G401 (cell line): Measurements from ENCODE around the gene SPRR2B. TPM values are rescaled to one million over a fixed set of nuclear protein-coding genes. Genes with fewer than 3 reads are reported as not detected.
"Not testable (repeated sequence)": the region's sequence is repeated elsewhere in the genome, so short reads cannot be mapped to it uniquely, and the experiment has no call there.

Source experiments
- DNase-seq: peaks from one replicate; pipeline ENCODE4 v3.0.0-alpha.2; 2015; ENCODE audit warnings: low spot score
- in situ Hi-C: cut with HindIII; loops from 2 replicates; pipeline ENCODE4 v1.10.0; 2016; ENCODE audit warnings: low sequenced_read_pairs, mixed read lengths
- total RNA-seq: library from RNA; depleted of rRNA; stranded (reverse); fragments of >200 nt; shearing (Covaris generic); gene quantifications from 2 replicates; pipeline ENCODE4 v1.2.3, GENCODE V29; 2014; rRNA removed

Gene SPRR2B
- total RNA-seq, 1 experiment from 2014 or later, result not detected

DNA sequence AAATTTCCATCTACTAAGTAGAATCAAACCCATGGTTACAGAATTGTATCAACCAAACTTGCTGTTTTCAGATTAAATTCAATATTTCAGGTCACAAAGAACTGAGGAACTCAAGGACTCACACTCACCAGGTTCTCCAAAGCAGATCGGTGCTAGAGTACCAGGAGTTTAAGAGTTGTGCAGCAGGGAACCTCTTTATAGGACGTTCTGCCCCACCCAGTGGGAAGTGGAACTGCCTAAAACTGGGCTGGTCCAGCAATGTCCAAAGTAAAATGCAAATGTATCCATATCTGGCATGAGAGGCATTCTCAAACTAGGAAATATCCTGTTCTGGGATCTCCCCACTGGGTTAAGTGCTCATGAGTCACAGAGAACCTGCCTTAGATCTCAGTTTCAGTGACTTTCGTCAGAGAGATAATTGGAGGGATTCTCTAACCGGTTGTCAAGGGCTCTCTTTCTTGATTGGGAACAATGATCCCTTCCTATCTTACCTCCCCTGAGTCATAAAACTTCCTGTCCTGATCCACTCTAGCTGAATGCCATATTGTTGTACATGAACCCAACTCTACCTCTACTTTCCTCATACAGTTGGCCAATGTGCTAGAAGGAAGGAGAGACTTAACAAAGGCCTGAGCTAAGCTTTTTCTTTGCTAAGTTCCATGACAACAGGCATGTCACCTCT lies 30.3 kb downstream of the SPRR2B start, which contains the start of gene SPRR2D:
SPRR2D (minus strand) TSS at position 171 of the 682 bp plus-strand sequence. CDS start 774 bp downstream, outside the sequence.
- in situ Hi-C loops, result no loop called here
- DNase-seq, result no peak

DNA sequence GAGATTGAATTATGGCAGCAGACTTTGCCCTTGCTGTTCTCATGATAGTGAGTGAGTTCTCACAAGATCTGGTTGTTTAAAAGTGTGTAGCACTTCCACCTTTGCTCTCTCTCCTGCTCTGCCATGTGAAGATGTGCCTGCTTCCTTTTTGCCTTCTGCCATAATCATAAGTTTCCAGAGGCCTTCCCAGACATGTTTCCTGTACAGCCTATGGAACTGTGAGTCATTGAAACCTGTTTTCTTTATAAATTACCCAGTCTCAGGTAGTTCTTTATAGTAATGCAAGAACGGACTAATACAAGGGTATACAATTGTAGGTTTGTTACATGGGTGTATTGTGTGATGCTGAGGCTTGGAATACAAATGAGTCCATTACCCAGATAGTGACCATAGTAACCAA lies 36.2 kb downstream of the SPRR2B start:
- in situ Hi-C loops, result no loop called here
- DNase-seq, result no peak

DNA sequence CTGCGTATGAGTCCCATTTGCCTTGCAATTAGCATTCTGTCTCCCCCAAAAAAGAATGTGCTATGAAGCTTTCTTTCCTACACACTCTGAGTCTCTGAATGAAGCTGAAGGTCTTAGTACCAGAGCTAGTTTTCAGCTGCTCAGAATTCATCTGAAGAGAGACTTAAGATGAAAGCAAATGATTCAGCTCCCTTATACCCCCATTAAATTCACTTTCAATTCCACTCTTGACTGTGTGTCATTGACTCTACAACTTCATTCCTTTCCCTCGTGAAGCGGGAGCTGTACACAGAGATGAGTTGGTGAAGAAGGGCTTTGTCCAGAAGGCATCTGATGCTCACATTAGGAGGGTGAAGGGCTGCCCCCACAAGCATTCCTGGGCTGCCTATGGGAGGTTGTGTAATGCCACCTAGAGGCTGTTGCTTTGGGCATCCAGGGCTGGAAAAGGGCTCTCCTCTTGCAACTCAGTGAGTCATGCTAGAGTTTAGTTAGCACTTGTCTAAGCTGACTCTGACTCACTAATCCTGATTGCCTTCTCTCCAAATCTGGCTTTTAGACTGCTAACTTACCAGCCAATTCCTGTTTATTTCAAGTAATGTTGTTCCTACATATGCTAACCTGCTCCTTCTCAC lies 38.6 kb downstream of the SPRR2B start:
- DNase-seq, result no peak
- in situ Hi-C loops, result no loop called here

DNA sequence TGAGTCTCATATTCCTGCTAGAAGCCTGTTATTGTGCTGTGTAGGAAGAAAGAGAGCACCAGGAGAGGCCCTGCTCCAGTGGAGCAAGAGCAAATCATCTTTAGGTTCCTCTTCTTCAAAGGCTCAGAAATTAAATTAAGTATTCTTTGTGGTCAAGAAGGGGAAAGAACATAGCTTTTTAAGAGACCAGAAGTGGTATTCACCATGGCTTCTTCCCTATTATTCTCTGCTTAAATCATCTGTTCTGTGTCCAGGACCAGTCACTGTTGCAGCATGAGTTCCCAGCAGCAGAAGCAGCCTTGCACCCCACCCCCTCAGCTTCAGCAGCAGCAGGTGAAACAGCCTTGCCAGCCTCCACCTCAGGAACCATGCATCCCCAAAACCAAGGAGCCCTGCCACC lies 39.3 kb downstream of the SPRR2B start:
- no peak for DNase-seq
- in situ Hi-C loops, result no loop called here

DNA sequence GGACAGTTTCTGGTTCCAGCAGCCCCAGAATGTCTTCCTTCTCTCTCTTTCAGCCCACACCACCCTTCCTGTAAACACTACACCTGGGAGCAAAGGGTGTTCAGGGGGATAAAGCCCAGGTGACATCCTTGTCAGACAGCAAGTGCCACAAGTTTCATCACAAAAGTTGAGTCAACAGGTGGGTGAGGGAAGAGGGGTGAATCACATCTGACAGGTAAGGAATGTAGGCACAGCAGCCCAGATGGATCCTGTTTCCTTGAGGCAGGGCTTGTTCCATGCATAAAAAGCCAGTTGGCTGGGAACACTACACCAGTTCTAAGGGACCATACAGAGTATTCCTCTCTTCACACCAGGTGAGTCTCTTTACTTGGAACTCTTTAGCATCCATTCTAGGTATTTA lies 40.5 kb downstream of the SPRR2B start, which contains the start of gene SPRR1B:
SPRR1B (plus strand) TSS at position 309 of the 400 bp plus-strand sequence. CDS start 1,143 bp downstream, outside the sequence.
- in situ Hi-C loops, result no loop called here
- DNase-seq, result no peak

DNA sequence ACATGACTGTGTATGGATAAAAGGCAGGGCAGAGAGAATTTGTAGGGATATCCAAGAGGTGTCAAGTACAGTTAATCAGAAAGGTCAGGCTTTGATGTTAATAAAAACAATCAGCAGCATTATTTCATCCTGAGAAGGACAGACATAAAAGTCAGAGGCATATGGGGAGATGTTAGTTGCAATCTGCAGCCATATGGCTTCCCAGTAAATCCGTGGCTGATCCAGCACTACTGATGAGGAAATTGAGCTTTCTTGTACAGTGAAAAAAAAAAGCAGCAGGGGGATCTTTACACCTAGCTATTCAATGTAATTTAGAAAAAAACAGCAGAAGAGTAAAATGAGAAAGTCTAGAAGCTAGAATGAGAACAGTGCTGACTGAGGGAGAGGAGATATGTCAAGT lies 42.6 kb downstream of the SPRR2B start:
- in situ Hi-C loops, result no loop called here
- DNase-seq, result no peak

DNA sequence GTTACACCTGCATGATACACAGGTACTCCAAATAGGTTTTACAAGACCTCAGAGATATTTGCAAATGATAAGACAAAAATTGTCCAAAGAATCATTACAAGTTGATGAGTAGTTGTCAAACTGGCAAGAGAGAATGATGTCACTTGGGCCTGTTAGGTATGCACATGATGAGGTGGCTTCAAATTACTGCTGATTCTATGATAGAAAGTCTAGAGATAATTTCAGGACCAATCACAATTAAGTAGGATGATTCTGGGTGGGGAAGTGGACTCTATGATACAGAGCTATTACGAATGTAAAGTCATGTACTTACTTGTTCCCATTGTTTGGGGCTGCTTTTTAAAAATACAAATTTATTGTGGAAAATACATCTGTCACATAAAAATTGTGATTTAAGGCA lies 45.6 kb downstream of the SPRR2B start:
- in situ Hi-C loops, result no loop called here
- no peak for DNase-seq

DNA sequence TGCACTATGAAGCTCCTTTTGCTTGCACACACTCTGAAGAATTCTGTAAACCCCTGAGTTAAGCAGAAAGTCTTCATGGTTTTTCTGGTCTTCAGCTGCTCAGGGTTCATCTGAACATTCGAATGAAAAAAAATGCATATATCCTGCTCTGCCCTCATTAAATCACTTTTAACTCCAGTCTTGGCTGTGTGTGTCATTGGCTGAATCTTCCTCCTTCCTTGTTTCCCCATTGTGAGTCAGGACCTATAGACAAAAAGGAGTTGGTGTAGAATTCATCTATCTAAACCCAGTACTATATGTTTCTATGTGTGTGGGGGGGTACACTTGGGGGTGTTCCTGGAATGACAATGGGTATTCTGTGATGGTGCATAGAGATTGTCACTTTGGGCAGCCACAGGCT lies 47.0 kb downstream of the SPRR2B start:
- in situ Hi-C loops, result no loop called here
- no peak for DNase-seq

DNA sequence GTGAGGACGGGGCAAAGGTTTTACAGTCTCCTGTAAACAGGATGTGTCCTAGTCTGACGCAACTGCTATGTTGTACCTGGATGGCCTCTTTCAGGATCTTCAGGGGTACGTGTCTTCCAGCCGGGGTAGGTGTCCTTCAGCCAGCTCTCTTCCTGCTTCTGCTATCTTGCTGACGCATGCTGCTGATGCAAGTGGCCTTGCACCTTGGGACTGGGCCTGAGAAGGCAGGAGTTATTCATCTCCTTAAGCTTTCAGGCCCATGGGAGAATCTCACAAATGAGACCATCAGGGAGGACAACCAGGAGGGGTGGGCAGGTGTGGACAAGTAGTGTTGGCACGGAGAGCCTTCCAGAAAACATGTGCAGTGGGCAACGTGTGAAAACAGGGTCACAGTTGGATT lies 48.3 kb downstream of the SPRR2B start:
- in situ Hi-C loops, result no loop called here
- no peak for DNase-seq

DNA sequence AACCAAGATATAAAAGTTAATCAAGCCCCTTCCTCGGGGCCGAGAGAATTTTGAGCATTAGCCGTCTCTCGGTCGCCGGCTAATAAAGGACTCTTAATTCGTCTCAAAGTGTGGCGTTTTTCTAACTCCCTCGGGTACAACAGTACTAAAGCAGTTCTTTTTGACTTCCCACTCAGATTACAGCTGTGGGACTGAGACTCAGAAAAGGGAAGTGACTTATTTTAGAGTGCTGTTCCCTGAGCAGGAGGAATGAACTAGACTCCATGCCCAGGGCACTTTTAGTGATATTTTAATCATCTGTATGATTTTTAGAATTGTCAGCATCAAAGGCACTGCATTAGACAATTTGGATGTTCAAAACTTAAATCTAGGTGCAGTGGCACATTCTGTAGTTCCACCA lies 49.1 kb downstream of the SPRR2B start:
- in situ Hi-C loops, DNase-seq: not testable (repeated sequence)

DNA sequence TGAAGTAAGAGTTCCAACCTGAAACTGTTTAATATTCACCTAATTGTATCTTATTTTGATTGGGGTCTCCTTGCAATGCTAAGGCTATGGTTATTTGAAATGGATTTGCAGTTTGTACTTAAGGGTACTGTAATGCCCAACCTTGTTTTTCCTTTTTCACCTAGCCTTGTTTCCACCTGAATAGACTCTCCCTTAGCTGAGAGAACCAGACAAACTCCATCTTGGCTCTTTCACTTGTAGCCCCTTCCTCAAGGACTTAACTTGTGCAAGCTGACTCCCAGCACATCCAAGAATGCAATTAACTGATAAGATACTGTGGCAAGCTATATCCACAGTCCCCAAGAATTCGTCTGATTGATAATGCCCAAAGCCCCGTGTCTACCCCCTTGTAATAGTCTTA lies 49.6 kb downstream of the SPRR2B start:
- in situ Hi-C loops, DNase-seq: not testable (repeated sequence)

Other genes with a start within 250 kb of the SPRR2B start
- gene LCE1A, start 244.1 kb downstream of the SPRR2B start, total RNA-seq, result not detected in 2 replicates
- not detected in 2 replicates for gene LCE6A, start 228.8 kb downstream of the SPRR2B start, total RNA-seq
- not detected in 2 replicates for gene LCE7A, start 211.6 kb downstream of the SPRR2B start, total RNA-seq
- gene SMCP, start 193.3 kb downstream of the SPRR2B start, total RNA-seq, result not detected in 2 replicates
- not detected in 2 replicates for gene IVL, start 163.1 kb downstream of the SPRR2B start, total RNA-seq
- not detected in 2 replicates for gene SPRR5, start 124.4 kb downstream of the SPRR2B start, total RNA-seq
- gene SPRR4, start 101.0 kb downstream of the SPRR2B start, total RNA-seq, result not detected in 2 replicates
- not detected in 2 replicates for gene SPRR1A, start 87.5 kb downstream of the SPRR2B start, total RNA-seq
- gene SPRR3, start 69.9 kb downstream of the SPRR2B start, total RNA-seq, result not detected in 2 replicates
- gene SPRR1B, start 40.4 kb downstream of the SPRR2B start, total RNA-seq, result not detected in 2 replicates
- not detected in 2 replicates for gene SPRR2D, start 30.5 kb downstream of the SPRR2B start, total RNA-seq
- gene SPRR2A, start 14.1 kb downstream of the SPRR2B start, total RNA-seq, result not detected in 2 replicates
- gene SPRR2E, start 22.9 kb upstream of the SPRR2B start, total RNA-seq, result not detected in 2 replicates
- gene SPRR2F, start 41.9 kb upstream of the SPRR2B start, total RNA-seq, result not detected in 2 replicates
- gene SPRR2G, start 79.3 kb upstream of the SPRR2B start, total RNA-seq, result not detected in 2 replicates
- not detected in 2 replicates for gene LELP1, start 131.8 kb upstream of the SPRR2B start, total RNA-seq
- not detected in 2 replicates for gene PRR9, start 146.0 kb upstream of the SPRR2B start, total RNA-seq
- not detected in 2 replicates for gene LORICRIN, start 188.1 kb upstream of the SPRR2B start, total RNA-seq
- gene PGLYRP3, start 241.3 kb upstream of the SPRR2B start, total RNA-seq, result not detected in 2 replicates